Astrocyte (in vitro differentiated cells and primary cell): ENCODE results near the gene PTCD2.

Experiments used
- EZH2 ChIP-seq: IDR thresholded peaks from 2 replicates; pipeline ENCODE4 v1.6.1; 2012; ENCODE audit warnings: mild to moderate bottlenecking, low read length, inconsistent platforms; ENCODE audit not compliant: insufficient read depth
- TF ChIP-seq, protein P1 (sequence below): IDR thresholded peaks from 2 replicates; pipeline ENCODE4 v1.5.1; 2011; ENCODE audit warnings: low read depth, mild to moderate bottlenecking, inconsistent platforms, low read length, moderate library complexity; ENCODE audit not compliant: insufficient read depth

DNA sequence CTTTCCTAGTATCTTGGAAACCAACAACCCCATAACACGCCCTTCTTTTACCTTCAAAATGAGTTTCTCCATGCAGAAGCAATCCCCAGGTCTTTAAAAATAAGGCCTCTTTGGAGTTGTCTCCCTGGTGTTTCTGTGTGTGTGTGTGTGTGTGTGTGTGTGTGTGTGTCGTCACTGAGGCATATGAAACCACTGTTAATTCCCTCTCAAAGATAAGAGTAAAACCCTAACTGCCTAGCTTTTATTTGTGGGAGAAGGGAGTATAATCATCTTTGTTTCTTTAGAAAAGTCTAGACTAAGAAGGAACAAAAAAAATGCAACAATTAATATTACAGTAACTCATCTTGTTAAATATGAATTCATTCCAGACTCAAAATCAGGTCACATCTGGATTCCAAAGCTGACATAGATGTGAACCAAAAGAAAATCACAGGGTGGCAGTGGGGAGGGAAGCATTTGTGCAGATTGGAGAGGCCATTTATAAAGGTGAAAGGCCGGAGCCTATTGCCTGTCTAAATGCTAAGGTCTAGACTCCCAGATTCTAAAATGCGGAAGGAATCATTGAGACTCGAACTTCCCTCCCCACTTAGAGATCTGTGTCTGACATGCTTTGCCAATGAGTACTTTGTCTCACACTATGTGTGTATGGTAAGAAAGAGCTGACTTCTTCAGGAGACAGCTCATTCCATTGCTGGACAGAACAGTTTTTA lies 95.6 kb downstream of the PTCD2 start:
- TF ChIP-seq, protein P1, sequence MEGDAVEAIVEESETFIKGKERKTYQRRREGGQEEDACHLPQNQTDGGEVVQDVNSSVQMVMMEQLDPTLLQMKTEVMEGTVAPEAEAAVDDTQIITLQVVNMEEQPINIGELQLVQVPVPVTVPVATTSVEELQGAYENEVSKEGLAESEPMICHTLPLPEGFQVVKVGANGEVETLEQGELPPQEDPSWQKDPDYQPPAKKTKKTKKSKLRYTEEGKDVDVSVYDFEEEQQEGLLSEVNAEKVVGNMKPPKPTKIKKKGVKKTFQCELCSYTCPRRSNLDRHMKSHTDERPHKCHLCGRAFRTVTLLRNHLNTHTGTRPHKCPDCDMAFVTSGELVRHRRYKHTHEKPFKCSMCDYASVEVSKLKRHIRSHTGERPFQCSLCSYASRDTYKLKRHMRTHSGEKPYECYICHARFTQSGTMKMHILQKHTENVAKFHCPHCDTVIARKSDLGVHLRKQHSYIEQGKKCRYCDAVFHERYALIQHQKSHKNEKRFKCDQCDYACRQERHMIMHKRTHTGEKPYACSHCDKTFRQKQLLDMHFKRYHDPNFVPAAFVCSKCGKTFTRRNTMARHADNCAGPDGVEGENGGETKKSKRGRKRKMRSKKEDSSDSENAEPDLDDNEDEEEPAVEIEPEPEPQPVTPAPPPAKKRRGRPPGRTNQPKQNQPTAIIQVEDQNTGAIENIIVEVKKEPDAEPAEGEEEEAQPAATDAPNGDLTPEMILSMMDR = no peak
- no peak for TF ChIP-seq EZH2
